ENCODE data around the gene CBR4.
A peak's percentile ranks its signal among the peaks of the same experiment; 100 is the strongest.
"Not testable (repeated sequence)": the region's sequence is repeated elsewhere in the genome, so short reads cannot be mapped to it uniquely, and the experiment has no call there.

CBR4 gene

GRCh38 chr4:169010125-169011023, at the start of gene CBR4:
CBR4 (minus strand) TSS chr4:169010255; CDS start chr4:169010089, 166 bp downstream.
- peak; percentile 75 for DNase-seq

GRCh38 chr4:169059306-169060211, 49.5 kb upstream of the CBR4 start:
- no peak for DNase-seq

- DNase-seq = no peak
Observed at GRCh38 chr4:169058312-169058711, 48.3 kb upstream of the CBR4 start.

- no peak for DNase-seq
Observed at GRCh38 chr4:169054879-169055278, 44.8 kb upstream of the CBR4 start.

GRCh38 chr4:169052594-169052945, 42.5 kb upstream of the CBR4 start:
- DNase-seq = no peak

GRCh38 chr4:169051761-169052593, 41.9 kb upstream of the CBR4 start:
- DNase-seq = no peak

GRCh38 chr4:169050881-169051760, 41.1 kb upstream of the CBR4 start:
- no peak for DNase-seq

GRCh38 chr4:169050284-169050683, 40.2 kb upstream of the CBR4 start:
- DNase-seq = no peak

GRCh38 chr4:169048868-169049414, 38.9 kb upstream of the CBR4 start:
- DNase-seq = no peak

GRCh38 chr4:169047956-169048355, 37.9 kb upstream of the CBR4 start:
- no peak for DNase-seq

- no peak for DNase-seq
Observed at GRCh38 chr4:169045862-169046584, 36.0 kb upstream of the CBR4 start.

- DNase-seq = no peak
Observed at GRCh38 chr4:169044714-169045447, 34.8 kb upstream of the CBR4 start.

- no peak for DNase-seq
Observed at GRCh38 chr4:169042608-169043007, 32.6 kb upstream of the CBR4 start.

- no peak for DNase-seq
Observed at GRCh38 chr4:169040559-169041261, 30.7 kb upstream of the CBR4 start.

GRCh38 chr4:169039251-169039954, 29.3 kb upstream of the CBR4 start:
- DNase-seq = no peak

- DNase-seq = no peak
Observed at GRCh38 chr4:169037506-169037905, 27.5 kb upstream of the CBR4 start.

GRCh38 chr4:169035871-169036620, 26.0 kb upstream of the CBR4 start:
- DNase-seq = not testable (repeated sequence)

GRCh38 chr4:169033660-169034059, 23.6 kb upstream of the CBR4 start:
- no peak for DNase-seq
